Activated CD4-positive, alpha-beta T cell treated with anti-CD3 and anti-CD28 coated beads, Interleukin-10, Interleukin-2, amounts not matched to agents 100 ng/mL and 50 ng/mL, durations not matched to agents 16 hours and 8 hours (primary cell): ENCODE data around the gene SPTB.

Source experiments
- DNase-seq: peaks from one replicate; pipeline ENCODE4 v3.0.0-alpha.2; 2020

Gene SPTB

DNA sequence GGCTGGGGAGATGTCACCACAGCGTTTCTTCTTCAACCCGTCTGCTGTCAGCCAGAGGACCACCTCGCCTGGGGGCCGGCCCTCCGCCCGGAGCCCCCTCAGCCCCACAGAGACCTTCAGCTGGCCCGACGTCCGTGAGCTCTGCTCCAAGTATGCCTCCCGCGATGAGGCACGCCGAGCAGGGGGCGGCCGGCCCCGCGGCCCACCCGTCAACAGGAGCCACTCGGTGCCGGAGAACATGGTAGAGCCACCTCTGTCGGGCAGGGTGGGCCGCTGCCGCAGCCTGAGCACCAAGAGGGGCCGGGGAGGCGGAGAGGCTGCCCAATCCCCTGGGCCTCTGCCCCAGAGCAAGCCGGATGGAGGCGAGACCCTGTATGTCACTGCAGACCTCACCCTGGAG lies 136.6 kb downstream of the SPTB start:
- no peak for DNase-seq

GRCh38 chr14:64741961-64742360 lies 137.7 kb downstream of the SPTB start:
- DNase-seq = no peak

DNA sequence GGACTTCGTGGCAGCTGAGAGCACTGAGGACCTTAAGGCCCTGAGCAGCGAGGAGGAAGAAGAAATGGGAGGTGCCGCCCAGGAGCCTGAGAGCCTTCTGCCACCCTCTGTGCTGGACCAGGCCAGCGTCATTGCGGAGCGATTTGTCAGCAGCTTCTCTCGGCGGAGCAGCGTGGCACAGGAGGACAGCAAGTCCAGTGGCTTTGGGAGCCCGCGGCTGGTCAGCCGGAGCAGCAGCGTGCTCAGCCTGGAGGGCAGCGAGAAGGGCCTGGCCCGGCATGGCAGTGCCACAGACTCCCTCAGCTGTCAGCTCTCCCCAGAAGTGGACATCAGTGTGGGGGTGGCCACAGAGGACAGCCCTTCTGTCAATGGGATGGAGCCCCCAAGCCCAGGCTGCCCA lies 138.5 kb downstream of the SPTB start:
- no peak for DNase-seq

- DNase-seq = no peak
Measured at GRCh38 chr14:64738281-64738804, 141.4 kb downstream of the SPTB start.

DNA sequence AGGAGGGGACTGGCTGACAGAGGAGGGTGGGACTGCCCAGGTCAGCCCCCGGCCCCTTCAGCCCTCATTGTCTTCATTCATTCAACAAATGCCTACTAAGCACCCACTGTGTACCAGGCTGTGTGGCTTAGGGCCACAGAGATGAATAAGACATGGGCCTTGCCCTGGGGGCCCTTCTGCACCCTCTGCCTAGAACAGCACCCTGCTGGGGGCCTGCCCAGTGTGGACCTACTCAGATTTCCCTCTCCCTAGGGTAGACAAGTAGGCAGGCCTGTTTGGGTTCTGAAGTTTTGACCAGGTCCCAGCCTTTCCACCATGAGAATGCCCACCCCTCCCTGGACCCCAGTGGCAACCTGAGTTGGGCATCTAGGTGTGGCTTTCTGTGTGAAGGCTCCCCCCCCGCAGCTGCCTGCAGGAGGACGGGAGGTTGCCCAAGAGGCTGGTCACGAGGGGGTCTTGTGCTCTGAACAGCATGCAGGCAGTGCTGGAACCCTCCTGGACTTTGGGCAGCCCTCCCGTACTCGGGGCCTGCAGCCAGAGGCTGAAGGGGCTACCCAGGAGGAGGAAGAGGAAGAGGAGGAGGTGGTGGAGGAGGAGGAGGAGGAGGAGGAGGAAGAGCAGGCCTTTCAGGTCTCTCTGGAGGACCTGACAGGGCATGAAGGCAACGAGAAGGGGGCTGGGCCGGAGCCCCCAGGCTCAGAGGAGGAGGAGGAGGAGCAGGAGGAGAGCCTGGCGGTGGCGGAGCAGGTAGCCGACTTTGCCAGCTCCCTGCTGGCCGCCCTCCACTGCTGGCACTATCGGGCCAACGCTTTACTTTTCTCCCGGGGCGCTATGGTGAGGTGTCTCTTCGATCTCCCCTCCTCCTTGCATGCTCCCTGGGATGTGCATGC lies 142.1 kb downstream of the SPTB start:
- no peak for DNase-seq

- no peak for DNase-seq
Measured at GRCh38 chr14:64736271-64737169, 143.2 kb downstream of the SPTB start.

DNA sequence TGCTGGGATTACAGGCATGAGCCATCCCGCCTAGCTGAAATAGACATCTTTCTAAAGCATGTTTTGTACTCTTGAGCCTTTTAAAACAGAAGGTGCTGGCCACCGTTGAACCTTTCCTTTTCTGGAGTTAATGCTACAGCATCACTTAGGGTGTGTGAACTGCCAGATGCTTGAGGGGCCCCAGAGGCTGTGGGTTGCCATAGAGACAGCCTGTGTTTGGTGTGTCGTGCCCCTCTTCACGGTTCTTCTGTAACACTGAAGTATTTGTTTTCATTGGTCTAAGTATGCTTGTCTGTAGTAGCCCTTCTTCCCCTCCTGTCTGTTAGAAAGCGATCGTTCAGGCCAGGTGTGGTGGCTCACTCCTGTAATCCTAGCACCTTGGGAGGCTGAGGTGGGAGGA lies 144.7 kb downstream of the SPTB start:
- no peak for DNase-seq

- no peak for DNase-seq
Measured at GRCh38 chr14:64733899-64734298, 145.8 kb downstream of the SPTB start.

- DNase-seq = no peak
Measured at GRCh38 chr14:64733321-64733720, 146.4 kb downstream of the SPTB start.

- DNase-seq = no peak
Measured at GRCh38 chr14:64732536-64733120, 147.1 kb downstream of the SPTB start.

GRCh38 chr14:64732066-64732465 lies 147.6 kb downstream of the SPTB start:
- DNase-seq = no peak

GRCh38 chr14:64731141-64731581 lies 148.5 kb downstream of the SPTB start:
- DNase-seq = no peak

DNA sequence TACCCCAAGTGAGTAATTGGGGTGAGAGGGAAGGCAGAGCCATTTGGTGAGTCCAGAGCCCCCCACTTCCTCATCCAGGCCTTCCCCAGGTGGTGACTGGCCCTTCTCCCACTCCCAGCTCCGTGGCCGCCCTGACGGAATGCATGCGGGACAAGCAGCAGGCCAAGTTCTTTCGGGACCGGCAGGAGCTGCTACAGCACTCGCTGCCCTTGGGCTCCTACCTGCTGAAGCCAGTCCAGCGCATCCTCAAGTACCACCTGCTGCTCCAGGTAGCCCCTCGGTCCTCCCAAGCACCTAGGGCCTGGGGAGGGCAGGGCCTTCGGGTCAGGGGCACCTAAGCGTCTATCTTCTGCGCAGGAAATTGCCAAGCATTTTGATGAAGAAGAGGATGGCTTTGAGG lies 149.0 kb downstream of the SPTB start:
- DNase-seq = no peak

- DNase-seq = no peak
Measured at GRCh38 chr14:64730061-64730440, 149.7 kb downstream of the SPTB start.

- DNase-seq = no peak
Measured at GRCh38 chr14:64729386-64730060, 150.2 kb downstream of the SPTB start.

DNA sequence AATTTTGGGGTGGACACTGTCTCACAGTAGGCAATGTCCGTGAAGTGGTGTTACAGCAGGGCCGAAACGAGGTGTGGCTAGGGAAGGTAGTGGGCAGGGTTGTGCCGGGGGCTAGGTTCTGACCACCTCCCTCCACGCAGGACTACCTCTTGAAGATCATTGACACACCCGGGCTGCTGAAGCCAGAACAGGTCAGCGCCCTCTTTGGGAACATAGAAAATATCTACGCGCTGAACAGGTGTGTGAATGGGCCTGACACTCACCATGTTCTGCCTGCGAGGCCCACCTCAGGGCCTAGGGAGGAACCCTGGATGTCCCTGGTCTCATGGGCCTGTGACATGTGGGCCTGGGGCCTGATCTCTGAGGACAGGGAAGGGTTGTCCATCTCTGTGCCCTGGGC lies 150.9 kb downstream of the SPTB start:
- no peak for DNase-seq

- no peak for DNase-seq
Measured at GRCh38 chr14:64728106-64728505, 151.6 kb downstream of the SPTB start.

- DNase-seq = no peak
Measured at GRCh38 chr14:64727551-64728071, 152.1 kb downstream of the SPTB start.

DNA sequence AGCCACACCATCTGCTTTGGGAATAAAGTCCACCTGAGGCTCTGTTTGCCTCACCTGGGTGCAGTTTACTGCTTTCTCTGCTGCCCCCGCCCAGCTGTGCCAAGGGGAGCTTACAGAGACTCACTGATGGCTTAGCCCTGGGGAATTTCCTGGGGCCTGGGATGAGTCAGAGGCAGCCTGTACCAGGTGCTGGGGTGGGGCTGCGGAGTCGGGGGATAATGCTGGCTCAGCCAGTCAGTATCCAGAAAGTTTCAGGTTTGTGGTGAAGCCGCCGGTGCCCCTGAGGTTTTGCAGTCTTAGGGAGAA lies 153.2 kb downstream of the SPTB start:
- DNase-seq = peak; percentile 45

GRCh38 chr14:64725879-64726584 lies 153.7 kb downstream of the SPTB start:
- no peak for DNase-seq

- no peak for DNase-seq
Measured at GRCh38 chr14:64725261-64725815, 154.4 kb downstream of the SPTB start.

- no peak for DNase-seq
Measured at GRCh38 chr14:64724578-64724930, 155.2 kb downstream of the SPTB start.
